Left cardiac atrium (tissue), 4 donors: ENCODE results near the gene TUBB4A. TPM values are rescaled to one million over a fixed set of nuclear protein-coding genes. Genes with fewer than 3 reads are reported as not detected.
"Not testable (repeated sequence)": the region's sequence is repeated elsewhere in the genome, so short reads cannot be mapped to it uniquely, and the experiment has no call there.

Experiments
- ATAC-seq, 2 donors: fragments of 200-7000 bp; cut with Tn5 transposase; one replicate each; pipeline ENCODE4 v1.9.1; 2020; ENCODE audit warnings: mild to moderate bottlenecking in 2 of 2, moderate library complexity in 2 of 2
- DNase-seq: peaks from one replicate; pipeline ENCODE4 v3.0.0-alpha.2; 2020
- intact Hi-C, 2 donors: fragments of 100-400 bp; cut with DNase I; formaldehyde crosslinking; loops; one replicate each; pipeline versions ENCODE4 v1.14.1 to v1.15.1; 2022 to 2023
- total RNA-seq, 2 donors: library from RNA; stranded (reverse); fragmentation: NEBNext Ultra II Directional; extraction: Animal tissue kit (Norgen Biotek cat#: 25700); gene quantifications; one replicate each; pipeline ENCODE4 v1.2.1, GENCODE V29; 2021
- donor health status: DM: no; HTN: yes; CAD: no.
- donor health status: DM: no; HTN: yes; CAD: no; lungs with severe emphysema.
- donor health status: DM: yes; HTN: yes; CAD: no.
- donor health status: Dilated cardiomyopathy.

The TUBB4A gene
- total RNA-seq, 2 donors from 2014 or later, result 0.94 to 4.2 TPM

DNA sequence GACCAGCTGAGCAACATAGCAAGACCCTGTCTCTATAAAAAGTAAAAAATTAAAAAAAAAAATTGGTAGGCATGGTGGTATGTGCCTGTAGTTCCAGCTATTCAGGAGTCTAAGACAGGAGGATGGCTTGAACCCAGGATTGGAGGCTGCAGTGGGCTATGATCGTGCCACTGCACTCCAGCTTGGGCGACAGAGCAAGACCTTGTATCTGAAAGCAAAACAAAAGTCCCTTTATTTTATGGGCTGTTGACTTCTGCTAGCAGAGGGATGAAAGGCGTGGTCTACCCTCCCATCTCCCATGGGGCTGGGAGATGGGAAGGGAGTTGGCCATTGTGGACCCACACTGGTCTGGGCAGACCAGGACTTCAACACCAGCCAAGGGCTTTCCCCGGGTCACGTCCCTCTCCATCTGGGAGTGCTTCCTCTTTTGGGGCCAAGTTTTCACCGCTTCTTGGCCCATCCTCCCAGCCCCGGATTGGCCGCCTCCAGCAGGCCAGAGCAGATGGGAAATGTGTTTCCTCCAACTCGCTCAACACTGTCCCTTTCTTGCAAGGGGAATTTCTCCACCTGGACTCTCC is 26.5 kb upstream of the TUBB4A start:
- DNase-seq (peak; percentile 51), ATAC-seq (peak; percentile 49 to 54)
- intact Hi-C loops, result no loop called here

DNA sequence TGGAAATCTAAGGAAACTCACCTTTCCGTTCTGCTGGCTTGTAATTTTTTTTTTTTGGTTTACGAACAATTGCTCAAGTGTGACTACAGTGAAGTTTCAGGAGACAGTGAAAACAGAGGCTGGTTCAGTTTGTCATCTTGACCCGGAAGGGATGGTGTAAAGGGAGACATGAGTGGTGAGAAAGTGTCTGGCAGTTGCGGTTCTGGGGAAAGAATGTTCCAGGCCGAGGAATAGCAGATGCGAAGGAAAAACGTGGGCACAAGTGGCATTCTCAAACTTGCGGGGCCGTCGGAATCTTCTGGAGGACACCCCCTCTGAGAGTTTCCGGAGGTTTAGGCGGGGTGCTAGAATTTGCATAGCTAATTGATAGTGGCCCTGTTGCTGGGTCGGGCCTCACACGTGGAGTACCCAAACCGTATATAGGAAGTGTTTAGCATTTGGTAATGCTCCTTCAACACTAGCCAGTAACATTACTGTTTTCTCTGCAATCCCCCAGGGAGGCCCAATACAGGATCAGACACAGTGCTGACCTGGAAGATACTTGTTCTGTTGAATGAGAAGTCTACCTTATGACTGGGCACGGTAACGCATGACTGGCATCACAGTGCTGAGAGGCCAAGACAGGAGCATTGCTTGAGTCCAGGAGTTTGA is 25.9 kb upstream of the TUBB4A start:
- intact Hi-C loops, result no loop called here
- ATAC-seq (no peak), DNase-seq (no peak)

DNA sequence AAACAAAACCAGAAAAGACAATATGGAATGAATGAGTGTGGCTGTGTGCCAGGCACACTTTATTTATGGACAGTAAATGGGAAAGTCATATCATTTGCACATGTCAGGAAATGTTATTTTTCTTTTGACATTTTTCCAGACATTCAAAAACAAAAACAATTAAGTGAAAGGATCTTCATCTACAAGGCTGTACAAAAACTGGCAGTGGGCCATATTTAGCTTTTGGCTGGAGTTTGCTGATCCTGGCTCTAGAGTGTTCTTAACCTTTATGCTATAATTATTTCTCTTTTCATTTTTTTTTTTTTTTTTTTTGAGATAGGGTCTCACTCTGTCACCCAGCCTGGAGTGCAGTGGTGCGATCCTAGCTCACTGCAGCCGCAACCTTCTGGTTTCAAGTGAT is 22.2 kb upstream of the TUBB4A start:
- ATAC-seq, result no peak
- no peak for DNase-seq
- intact Hi-C loops, result no loop called here

DNA sequence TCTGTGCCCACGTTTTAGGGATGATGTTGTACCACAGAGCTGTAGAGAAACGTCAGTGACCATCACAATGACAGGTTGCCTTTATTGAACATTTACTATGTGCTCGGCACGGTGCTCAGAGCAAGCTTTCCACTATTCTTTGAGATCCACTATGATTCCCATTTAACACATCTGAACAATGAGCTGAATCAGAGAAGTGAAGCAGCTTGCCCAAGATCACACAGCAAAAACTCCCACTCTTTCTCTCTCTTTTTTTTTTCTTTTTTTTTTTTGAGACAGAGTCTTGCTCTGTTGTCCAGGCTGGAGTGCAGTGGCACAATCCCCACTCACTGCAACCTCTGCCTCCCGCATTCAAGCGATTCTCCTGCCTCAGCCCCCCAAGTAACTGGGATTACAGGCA is 20.6 kb upstream of the TUBB4A start:
- ATAC-seq (no peak), DNase-seq (no peak)
- intact Hi-C loops, result no loop called here

DNA sequence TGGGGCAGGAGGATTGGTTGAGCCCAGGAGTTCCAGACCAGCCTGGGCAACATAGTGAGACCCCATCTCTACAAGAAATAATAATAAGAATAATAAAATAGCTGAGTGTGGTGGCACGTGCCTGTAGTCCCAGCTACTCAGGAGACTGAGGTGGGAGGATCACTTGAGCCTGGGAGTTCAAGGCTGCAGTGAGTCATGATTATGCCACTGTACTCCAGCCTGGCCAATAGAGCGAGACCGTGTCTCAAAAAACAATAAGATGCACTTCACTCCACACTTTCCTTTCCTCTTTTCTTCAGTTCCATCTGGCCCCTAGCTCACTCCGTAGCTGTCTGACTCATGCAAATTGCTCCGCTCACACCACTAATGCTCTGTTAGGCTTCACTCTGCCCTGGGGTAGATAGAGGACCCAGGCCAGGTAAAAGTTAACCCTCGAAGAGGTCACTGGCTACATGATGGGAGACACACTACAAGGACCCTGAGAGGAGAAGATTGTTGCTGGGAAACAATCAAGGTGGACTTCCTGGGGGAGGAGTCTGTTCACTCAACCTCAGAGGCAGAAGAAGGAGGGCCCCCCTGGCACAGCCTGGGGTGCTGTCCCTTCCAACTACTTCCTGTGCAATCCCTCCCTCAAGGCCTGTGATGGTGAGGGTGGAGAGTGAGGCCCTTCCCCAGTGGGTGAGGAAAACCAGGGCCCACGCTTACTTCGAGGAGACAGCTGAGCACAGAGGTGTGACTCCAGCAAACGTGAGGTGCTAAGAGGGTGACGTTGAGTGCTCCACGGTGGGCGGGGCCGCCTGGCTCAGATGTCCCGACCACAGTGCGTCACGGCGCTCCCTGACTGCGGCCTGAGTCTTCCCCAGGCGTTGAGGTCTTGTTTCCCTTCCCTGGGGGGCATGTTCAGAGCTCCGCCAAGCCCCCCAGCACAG is 19.9 kb upstream of the TUBB4A start:
- no peak for ATAC-seq
- intact Hi-C loops, result no loop called here
- DNase-seq, result no peak

DNA sequence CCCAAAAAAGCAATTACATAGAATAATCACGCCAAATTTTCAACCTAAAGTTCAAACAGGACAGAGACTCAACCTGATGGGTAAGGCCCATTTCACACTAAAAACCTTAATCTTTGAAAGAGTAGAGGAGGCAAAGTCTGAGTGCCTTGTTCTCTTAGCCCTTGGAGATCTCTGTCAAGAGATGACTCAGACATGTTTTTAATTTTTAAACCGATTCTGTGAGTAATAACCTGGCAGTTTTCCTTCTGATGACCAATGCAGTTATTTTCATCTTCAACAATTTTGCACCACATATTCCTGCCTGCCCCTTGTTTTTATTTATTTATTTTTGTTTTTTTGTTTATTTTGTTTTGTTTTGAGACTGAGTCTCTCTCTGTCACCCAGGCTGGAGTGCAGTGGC is 17.2 kb upstream of the TUBB4A start:
- intact Hi-C loops, result loop anchor here (5.0 kb wide), 2 partner anchors 113 to 218 kb away; partner anchors contain the start of genes GPR108 (in 1 of the 2) and TRIP10 (in 1 of the 2)
- no peak for ATAC-seq

DNA sequence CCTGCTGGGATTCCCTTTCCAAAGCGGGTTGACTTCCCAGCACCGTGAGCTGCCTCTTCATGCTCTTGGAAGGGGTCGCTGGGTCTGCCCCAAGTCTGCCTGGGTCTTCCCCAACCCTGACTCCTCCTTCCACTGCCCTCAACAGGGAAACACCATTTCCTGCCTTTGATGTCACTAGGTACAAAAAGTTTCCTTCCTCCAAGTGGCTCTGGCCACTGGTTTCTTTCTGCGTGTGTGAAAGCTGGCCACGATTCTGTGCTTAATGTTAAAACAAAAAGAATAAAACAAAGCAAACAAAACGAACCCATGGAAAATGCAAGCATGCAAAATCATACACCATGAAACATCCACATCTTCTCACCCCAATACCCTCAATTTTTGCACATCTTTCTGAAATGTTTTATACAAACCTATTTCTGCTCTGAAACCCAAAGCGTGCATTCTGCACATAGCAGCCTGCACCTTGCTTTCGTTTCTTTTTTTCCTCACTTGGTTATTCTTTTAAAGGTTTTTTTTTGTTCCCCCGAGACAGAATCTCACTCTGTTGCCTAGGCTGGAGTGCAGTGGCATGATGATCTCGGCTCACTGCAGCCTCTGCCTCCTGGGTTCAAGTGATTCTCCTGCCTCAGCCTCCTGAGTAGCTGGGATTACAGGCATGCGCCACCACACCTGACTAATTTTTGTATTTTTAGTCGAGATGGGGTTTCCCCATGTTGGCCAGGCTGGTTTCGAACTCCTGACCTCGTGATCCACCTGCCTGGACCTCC is 16.2 kb upstream of the TUBB4A start:
- no peak for DNase-seq
- intact Hi-C loops, result loop anchor here (5.0 kb wide), 2 partner anchors 114 to 219 kb away; partner anchors contain the start of genes GPR108 (in 1 of the 2) and TRIP10 (in 1 of the 2)
- ATAC-seq, result no peak

More for the DNA sequence above, 17.2 kb upstream of the TUBB4A start:
- no peak for DNase-seq

DNA sequence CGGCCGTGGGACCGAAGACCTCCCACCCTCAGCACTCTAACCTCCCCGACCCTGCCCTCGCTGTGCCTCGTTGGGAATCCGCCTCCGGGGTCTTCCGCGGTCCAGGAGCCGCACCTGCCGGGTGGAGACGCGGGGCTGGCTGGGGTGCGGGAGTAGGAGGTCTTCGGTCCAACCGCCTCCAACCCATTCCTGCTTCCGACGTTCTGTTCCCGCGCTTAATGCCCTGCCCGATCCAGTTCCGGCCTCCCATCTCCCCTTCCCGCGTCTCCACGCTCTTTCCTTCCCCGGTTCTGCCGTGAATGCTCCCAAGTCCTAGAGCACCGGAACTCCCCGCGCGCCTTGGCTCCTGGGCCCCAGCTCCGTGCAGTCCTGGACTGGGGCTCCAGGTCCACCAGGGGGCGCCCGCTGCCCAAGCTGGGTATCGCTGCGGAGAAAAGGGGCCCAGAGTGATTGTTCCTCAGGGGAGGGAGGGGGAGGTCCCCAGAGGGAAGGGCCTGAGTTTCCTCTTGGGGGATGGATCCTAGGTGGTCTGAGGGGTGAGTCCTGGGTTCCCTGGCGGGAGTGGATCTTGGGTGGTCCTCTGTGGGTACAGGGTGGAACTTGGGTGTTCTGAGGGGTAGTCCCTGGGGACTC is 14.7 kb upstream of the TUBB4A start:
- ATAC-seq, result peak; percentile 93 to 95
- intact Hi-C loops, result loop anchor here (2.0 to 5.0 kb wide), 4 partner anchors 116 to 346 kb away; partner anchors contain the start of genes GPR108 (in 1 of the 2) and TRIP10 (in 1 of the 2)
- DNase-seq, result peak; percentile 93

DNA sequence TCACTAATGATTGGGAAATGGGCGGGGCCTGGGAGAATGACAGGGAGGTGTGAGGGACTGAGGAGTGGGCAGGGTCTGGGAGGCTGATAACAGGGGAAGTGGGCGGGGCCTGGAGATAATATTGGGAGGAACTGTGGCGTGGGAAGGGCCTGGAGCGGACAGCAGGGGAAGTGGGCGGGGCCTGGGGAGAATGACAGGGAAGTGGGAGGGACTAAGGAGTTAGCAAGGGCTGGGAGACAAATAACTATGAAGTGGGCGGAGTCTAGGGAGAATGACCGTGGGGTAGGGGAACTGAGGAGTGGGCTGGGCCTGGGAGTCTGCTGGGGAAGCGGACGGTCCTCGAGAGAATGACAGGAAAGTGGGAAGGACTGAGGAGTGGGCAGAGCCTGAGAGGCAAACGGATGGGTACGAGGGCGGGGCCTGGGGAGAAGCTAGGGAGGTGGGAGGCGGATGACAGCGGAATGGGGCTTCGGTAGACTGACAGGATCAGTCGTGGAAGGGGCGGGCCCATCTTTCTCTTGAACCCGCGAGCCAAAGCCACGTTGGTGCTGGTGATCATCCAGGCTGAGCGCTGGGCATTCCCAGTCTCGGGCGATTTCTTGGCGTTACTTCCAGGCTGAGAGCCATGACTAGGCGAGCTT is 14.0 kb upstream of the TUBB4A start:
- DNase-seq (peak; percentile 95), ATAC-seq (peak; percentile 88 to 94)
- intact Hi-C loops, result loop anchor here (2.0 to 5.0 kb wide), 4 partner anchors 116 to 347 kb away; partner anchors contain the start of genes GPR108 (in 1 of the 2) and TRIP10 (in 1 of the 2)

DNA sequence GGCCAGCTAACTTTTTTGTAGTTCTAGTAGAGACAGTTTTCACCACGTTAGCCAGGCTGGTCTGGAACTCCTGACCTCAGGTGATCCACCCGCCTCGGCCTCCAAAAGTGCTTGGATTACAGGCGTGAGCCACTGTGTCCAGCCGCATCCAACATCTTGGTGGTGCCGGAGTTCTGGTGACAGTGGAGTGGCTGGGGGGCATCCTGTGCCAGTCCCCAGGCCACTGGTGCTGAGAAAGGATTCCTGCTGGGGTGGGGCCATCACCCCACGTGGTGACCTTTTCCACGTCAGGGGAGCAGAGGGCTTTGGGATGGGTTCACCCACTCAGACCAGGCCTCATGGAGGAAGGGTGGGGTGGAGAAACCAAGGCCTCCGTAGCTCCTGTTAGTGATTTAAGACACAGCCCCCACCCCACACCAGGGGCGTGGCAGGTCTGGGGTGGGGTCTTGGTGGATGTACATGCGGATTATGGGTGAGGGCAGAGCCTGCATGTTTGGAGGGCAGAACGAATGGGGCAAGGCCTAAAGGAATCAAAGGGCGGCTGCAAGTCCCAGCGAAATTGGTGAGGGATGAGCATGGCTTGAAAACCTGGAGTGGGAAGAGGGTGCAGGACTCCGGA is 12.9 kb upstream of the TUBB4A start:
- intact Hi-C loops, result loop anchor here (5.0 kb wide), 2 partner anchors 117 to 222 kb away; partner anchors contain the start of genes GPR108 (in 1 of the 2) and TRIP10 (in 1 of the 2)
- ATAC-seq (no peak), DNase-seq (no peak)

DNA sequence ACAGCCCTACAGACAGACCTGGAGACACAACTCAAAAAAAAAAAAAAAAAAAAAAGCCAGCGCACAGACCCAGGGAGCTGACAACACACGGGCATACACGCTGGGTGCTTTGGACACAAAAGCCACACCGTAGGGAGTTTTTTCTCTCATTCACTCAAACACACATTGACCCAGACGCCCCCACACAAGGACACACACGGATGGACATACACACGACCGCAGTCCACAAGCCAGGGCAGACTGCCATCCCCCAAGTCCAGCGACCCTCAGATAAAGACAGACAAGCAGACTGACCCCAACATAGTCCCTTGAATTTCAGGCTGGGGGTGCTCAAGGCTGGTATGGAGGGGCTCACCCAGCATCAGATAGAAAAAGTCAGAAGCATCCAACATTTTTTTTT is 12.0 kb upstream of the TUBB4A start:
- DNase-seq (no peak), ATAC-seq (no peak)
- intact Hi-C loops, result no loop called here

DNA sequence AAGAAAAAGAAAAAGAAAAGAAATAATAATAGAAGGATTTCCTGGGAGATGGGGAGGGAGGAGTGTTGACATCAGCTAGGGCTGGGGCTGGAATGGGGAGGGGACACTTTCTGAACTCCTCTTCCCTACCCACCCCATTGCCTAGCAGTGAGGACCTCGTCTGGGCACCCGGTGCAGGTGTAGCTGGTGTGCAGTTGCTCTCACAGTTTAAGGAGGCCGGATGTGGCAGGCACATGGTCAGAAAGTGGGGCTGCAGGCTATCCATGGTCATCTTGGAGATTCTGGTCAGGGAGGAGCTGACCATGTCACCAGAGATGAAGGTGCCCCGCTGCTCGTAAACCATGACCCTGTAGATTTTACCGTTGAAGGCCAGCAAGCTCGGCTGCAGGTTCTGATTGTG is 8.5 kb upstream of the TUBB4A start:
- ATAC-seq, result no peak
- DNase-seq, result no peak
- intact Hi-C loops, result no loop called here

DNA sequence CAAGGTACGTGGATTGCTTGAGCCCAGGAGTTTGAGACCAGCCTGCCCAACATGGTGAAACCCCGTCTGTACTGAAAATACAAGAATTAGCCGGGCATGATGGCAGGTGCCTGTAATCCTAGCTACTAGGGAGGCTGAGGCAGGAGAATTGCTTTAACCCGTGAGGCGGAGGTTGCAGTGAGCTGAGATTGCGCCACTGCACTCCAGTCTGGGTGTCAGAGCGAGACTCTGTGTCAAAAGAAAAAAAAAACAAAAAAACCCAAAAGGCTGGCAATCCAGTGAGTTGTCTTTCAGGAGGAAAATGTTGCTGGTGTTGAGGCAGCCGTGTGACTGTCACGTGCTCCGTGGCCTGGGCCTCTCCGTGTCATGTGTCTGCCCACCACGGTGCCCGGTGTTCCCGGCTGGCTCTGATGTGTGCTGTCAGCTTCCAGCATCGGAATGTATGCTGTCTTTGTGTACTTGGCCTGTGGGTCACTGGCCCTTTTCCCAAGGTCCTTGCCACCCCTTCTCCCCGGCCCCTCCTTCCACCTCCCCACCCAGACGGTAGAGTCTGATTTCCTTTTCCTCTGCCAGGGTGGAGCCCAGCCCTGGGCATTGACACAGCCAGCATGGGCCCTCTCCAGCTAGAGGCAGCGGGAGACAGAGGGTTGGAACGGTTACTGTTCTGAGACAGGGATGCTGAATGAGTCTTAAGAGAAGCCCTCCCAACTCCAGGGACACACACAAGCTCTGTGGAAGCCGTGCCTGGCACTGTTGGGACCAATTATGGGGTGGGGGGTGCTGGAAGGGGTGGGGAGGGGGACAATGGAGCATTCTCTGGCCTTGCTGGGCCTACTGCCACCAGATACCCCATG is 7.2 kb upstream of the TUBB4A start:
- intact Hi-C loops, result no loop called here
- ATAC-seq (peak in 1 of 2 donors; percentile 34), DNase-seq (no peak)

DNA sequence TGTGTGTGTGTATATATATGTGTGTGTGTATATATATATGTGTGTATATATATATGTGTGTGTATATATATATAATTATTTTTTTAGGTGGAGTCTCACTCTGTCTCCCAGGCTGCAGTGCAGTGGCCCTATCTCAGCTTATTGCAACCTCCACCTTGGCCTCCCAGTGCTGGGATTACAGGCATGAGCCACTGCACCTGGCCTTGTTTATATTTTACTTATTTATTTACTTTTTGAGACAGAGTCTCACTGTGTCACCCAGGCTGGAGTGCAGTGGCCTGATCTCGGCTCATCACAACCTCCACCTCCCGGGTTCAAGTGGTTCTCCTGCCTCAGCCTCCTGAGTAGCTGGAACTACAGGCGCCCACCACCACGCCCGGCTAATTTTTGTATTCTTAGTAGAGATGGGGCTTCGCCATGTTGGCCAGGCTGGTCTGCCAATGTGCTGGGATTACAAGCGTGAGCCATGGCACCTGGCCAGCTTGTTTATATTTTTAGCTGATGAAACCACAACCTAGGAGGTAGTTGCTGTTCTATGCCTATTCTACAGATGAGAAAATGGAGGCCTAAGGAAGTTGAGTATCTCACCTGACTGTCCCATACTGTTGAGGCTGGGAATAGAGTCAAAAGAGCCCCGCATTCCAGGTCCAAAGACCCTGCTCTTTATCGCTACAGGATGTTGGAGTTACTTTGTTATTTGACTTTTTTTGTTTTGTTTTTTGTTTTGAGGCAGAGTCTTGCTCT is 6.1 kb upstream of the TUBB4A start:
- intact Hi-C loops, DNase-seq, ATAC-seq: not testable (repeated sequence)

DNA sequence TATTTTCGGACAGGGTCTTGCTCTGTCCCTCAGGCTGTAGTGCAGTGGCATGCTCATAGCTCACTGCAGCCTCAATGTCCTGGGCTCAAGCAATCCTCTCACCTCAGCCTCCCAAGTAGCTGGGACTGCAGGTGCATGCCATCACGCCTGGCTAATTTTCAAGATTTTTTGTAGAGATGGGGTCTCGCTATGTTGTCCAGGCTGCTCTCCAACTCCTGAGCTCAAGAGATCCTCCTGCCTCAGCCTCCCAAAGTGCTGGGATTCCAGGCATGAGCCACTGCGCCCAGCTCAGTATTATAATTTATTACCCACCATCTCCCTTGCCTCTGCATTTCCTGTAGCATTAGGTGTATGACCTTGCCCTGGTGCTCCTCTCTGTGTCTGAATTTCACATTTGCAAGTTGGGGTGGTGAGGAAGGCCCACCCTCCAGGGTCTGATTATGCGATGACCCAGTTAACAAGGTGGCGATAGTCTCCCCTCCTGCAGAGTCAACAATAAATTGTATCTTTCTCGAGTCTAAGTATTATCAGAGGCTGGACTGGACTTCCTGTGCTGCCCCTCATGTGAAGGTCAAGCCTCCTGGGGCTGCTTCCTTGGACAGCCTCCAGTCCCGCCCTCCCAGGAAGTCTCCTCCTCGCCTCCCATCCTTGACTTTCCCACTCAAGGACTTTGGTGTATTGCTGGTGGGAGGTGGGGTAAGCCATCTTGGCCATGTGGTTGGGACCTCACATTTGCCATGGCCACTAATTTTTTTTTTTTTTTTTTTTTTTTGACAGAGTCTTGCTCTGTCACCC is 1.5 kb upstream of the TUBB4A start:
- DNase-seq (no peak), ATAC-seq (no peak)
- intact Hi-C loops, result no loop called here
